Measurements from ENCODE around the gene SDR42E1.

The SDR42E1 gene

GRCh38 chr16:81940781-81941560 lies 70.3 kb downstream of the SDR42E1 start:
- peak; percentile 47 for DNase-seq (ENCODE audit: low read depth)

- no peak for DNase-seq (ENCODE audit: low read depth)
Observed at GRCh38 chr16:81939164-81940056, 71.9 kb downstream of the SDR42E1 start.

Data from GM04504 (cell line).